ENCODE measurements around the gene HMHB1.
"Not testable (repeated sequence)": the region's sequence is repeated elsewhere in the genome, so short reads cannot be mapped to it uniquely, and the experiment has no call there.

HMHB1 gene

GRCh38 chr5:143790457-143791112 lies 21.4 kb upstream of the HMHB1 start:
- Mint-ChIP-seq H3K4me1 (ENCODE audit: low read depth) (peaks cover 9% of the 10 kb centered on the region), H3K36me3 (ENCODE audit: low read depth) (no peaks in the 10 kb centered on the region), H3K27me3 (ENCODE audit: low read depth) (peaks cover 4% of the 10 kb centered on the region), H3K27ac (no peak overlapping the region), H3K9me3 (no peaks in the 10 kb centered on the region), H3K4me3 (no peak overlapping the region)

DNA sequence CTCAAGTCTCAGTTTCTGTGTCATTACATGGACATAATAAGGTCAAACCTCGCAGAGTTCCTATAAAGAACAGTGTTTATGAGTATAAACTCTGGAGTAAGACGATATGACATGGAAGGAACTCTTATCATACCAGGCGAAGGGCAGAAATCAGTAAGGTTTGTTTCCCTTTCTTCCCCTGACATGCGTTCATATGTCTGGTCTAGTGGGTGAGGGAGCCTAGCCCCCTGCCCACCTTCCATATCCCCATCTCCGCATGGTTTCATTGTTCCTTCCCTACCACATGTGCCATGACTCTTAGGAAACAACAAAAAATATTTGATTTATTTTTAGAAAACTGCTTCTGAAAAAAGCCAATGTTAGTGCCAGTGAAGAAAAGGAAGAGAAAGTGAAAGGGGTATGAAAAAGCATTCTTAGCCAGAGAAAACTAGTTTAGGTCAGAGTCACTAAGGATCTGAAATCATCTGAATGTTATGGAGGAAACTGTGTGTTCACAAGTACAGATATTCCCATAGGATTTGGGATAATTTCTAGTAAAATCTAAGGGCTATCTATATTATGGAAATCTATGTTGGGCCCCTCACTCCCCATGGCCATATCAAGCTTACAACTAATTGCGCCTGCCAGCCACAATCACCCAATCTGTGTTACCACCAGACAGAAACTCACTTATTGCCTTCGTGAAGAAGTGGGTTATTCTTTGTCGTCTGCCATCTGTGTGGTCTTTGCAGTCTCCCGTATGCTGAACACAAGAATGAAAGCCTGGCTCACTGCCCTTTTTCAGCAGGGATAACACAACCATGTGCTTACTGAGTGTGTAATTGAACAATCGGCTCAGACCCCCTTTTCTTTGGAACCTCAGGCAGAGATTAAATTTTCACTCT lies 19.9 kb upstream of the HMHB1 start:
- peak overlapping the region; percentile 64 for H3K4me3 Mint-ChIP-seq
- no peaks in the 10 kb centered on the region for H3K36me3 Mint-ChIP-seq (ENCODE audit: low read depth)
- H3K4me1 Mint-ChIP-seq (ENCODE audit: low read depth) = peaks cover 9% of the 10 kb centered on the region
- H3K27ac Mint-ChIP-seq = no peak overlapping the region
- no peaks in the 10 kb centered on the region for H3K9me3 Mint-ChIP-seq
- peaks cover 4% of the 10 kb centered on the region for H3K27me3 Mint-ChIP-seq (ENCODE audit: low read depth)

DNA sequence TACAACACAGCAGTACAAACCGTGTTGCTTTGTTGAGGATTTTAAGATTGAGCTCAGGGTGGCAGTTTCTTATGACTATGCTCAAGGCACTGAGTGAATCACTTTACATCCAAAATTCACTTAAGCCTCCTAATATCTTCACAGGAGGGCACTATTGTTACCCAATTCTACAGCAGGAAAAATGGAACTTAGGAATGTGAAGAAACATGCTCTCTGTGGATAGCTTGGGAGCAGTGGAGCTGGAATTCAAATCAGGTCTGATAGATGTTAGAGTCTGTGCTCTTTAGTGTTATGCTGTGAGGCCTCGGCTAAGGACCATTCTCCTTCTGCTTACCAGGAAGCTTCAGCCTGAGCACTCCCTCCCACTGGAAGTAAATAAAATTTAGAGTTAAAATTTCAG lies 18.7 kb upstream of the HMHB1 start:
- H3K4me1 Mint-ChIP-seq (ENCODE audit: low read depth) = peaks cover 9% of the 10 kb centered on the region
- no peak overlapping the region for H3K4me3 Mint-ChIP-seq
- peaks cover 4% of the 10 kb centered on the region for H3K27me3 Mint-ChIP-seq (ENCODE audit: low read depth)
- no peaks in the 10 kb centered on the region for H3K36me3 Mint-ChIP-seq (ENCODE audit: low read depth)
- no peaks in the 10 kb centered on the region for H3K9me3 Mint-ChIP-seq
- no peak overlapping the region for H3K27ac Mint-ChIP-seq

- H3K36me3 Mint-ChIP-seq (ENCODE audit: low read depth) = no peaks in the 10 kb centered on the region
- no peak overlapping the region for H3K27ac Mint-ChIP-seq
- H3K4me3 Mint-ChIP-seq = no peak overlapping the region
- H3K9me3 Mint-ChIP-seq = no peaks in the 10 kb centered on the region
- peaks cover 11% of the 10 kb centered on the region for H3K4me1 Mint-ChIP-seq (ENCODE audit: low read depth)
- H3K27me3 Mint-ChIP-seq (ENCODE audit: low read depth) = peaks cover 4% of the 10 kb centered on the region
Observed at GRCh38 chr5:143796125-143796524, 15.8 kb upstream of the HMHB1 start.

- Mint-ChIP-seq H3K27me3 (ENCODE audit: low read depth) (peaks cover 4% of the 10 kb centered on the region), H3K36me3 (ENCODE audit: low read depth) (no peaks in the 10 kb centered on the region), H3K4me1 (ENCODE audit: low read depth) (peaks cover 10% of the 10 kb centered on the region), H3K9me3 (no peaks in the 10 kb centered on the region), H3K4me3 (no peak overlapping the region), H3K27ac (no peak overlapping the region)
Observed at GRCh38 chr5:143796753-143797152, 15.2 kb upstream of the HMHB1 start.

DNA sequence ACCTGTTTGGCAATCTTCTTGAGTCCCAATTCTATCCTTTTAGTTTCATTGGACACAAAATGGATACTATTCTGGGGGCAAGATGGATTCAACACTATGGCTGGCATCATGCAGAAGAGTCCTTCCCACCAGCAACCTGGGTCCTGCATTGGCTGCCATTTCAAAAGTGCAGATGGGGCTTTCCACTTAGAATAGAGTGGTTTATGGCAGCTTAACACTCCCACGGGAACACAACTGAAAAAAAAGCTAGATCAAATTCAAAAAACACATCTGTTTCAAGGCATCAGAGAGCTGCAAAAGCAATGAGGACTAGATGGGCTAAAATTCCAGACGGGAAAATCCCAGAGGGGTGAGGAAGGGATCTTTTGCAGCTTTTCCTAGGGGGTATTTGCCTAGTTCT lies 11.2 kb upstream of the HMHB1 start:
- no peak overlapping the region for H3K27ac Mint-ChIP-seq
- H3K36me3 Mint-ChIP-seq (ENCODE audit: low read depth) = no peaks in the 10 kb centered on the region
- H3K27me3 Mint-ChIP-seq (ENCODE audit: low read depth) = peaks cover 4% of the 10 kb centered on the region
- peaks cover 2% of the 10 kb centered on the region for H3K4me1 Mint-ChIP-seq (ENCODE audit: low read depth)
- no peak overlapping the region for H3K4me3 Mint-ChIP-seq
- no peaks in the 10 kb centered on the region for H3K9me3 Mint-ChIP-seq

GRCh38 chr5:143801252-143801939 lies 10.6 kb upstream of the HMHB1 start:
- Mint-ChIP-seq H3K4me1 (ENCODE audit: low read depth) (peaks cover 2% of the 10 kb centered on the region), H3K9me3 (no peaks in the 10 kb centered on the region), H3K27ac (no peak overlapping the region), H3K4me3 (no peak overlapping the region), H3K36me3 (ENCODE audit: low read depth) (no peaks in the 10 kb centered on the region), H3K27me3 (ENCODE audit: low read depth) (peaks cover 4% of the 10 kb centered on the region)

GRCh38 chr5:143805861-143806260 lies 6.1 kb upstream of the HMHB1 start:
- no peak overlapping the region for H3K27ac Mint-ChIP-seq
- peaks cover 6% of the 10 kb centered on the region for H3K4me1 Mint-ChIP-seq (ENCODE audit: low read depth)
- no peaks in the 10 kb centered on the region for H3K36me3 Mint-ChIP-seq (ENCODE audit: low read depth)
- H3K27me3 Mint-ChIP-seq (ENCODE audit: low read depth) = peaks cover 4% of the 10 kb centered on the region
- no peaks in the 10 kb centered on the region for H3K9me3 Mint-ChIP-seq
- H3K4me3 Mint-ChIP-seq = no peak overlapping the region

- Mint-ChIP-seq H3K27ac (peak overlapping the region; percentile 22), H3K4me3 (no peak overlapping the region)
Observed at GRCh38 chr5:143806579-143806978, 5.4 kb upstream of the HMHB1 start.

DNA sequence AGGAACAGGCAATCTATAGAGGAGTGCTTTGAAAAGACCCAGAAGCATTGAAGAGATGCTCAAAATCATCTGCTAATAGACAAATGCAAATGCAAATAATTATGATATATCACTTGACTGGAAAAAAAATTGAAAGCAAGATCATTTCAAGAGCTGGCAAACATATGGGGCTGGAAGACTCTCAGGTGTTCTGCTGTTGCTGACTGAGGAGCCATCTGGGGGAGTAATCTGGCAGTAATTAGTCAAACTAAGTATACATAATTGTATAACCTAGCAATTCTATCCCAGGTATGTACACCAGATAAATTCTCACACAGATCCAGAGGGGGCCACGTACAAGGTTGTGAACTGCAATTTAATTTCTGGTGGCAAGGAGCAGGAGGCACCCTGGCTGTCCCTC lies 4.6 kb upstream of the HMHB1 start:
- Mint-ChIP-seq H3K9me3 (no peaks in the 10 kb centered on the region), H3K27ac (no peak overlapping the region), H3K36me3 (ENCODE audit: low read depth) (no peaks in the 10 kb centered on the region), H3K4me3 (no peak overlapping the region), H3K4me1 (ENCODE audit: low read depth) (peaks cover 19% of the 10 kb centered on the region), H3K27me3 (ENCODE audit: low read depth) (peaks cover 4% of the 10 kb centered on the region)

More at GRCh38 chr5:143806579-143806978, 5.4 kb upstream of the HMHB1 start:
- no peaks in the 10 kb centered on the region for H3K36me3 Mint-ChIP-seq (ENCODE audit: low read depth)
- peaks cover 11% of the 10 kb centered on the region for H3K4me1 Mint-ChIP-seq (ENCODE audit: low read depth)
- H3K9me3 Mint-ChIP-seq = no peaks in the 10 kb centered on the region
- peaks cover 4% of the 10 kb centered on the region for H3K27me3 Mint-ChIP-seq (ENCODE audit: low read depth)

- not testable (repeated sequence) for H3K9me3 Mint-ChIP-seq; H3K27ac Mint-ChIP-seq; H3K4me3 Mint-ChIP-seq; H3K36me3 Mint-ChIP-seq (ENCODE audit: low read depth)
- Mint-ChIP-seq H3K27me3 (ENCODE audit: low read depth) (peaks cover 14% of the 10 kb centered on the region), H3K4me1 (ENCODE audit: low read depth) (peaks cover 17% of the 10 kb centered on the region)
Observed at GRCh38 chr5:143816370-143816769, 4.4 kb downstream of the HMHB1 start.

GRCh38 chr5:143819716-143820115 lies 7.8 kb downstream of the HMHB1 start:
- Mint-ChIP-seq H3K36me3 (ENCODE audit: low read depth) (peaks cover 4% of the 10 kb centered on the region), H3K27me3 (ENCODE audit: low read depth) (peaks cover 14% of the 10 kb centered on the region)

DNA sequence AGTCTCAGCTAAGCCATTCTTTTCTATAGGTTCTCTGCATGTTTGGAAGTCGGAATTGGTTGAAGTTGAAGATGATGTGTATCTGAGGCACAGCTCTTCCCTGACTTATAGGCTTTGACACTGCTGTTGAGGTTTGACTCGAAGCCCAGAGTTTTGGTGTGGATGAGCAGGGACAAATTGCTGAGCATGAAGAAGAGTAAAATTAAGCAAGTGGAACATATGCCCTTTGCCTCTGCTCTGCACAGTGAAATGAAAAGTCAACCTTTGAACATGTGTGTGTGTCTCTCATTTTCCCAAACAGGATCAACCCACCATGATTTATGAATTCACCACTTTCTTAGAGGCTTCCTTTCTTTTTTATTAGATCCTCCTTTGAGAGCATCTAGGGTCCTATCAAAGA lies 8.5 kb downstream of the HMHB1 start:
- Mint-ChIP-seq H3K27me3 (ENCODE audit: low read depth) (peaks cover 14% of the 10 kb centered on the region), H3K36me3 (ENCODE audit: low read depth) (peaks cover 3% of the 10 kb centered on the region), H3K9me3 (peaks cover 8% of the 10 kb centered on the region), H3K4me3 (no peak overlapping the region), H3K27ac (no peak overlapping the region), H3K4me1 (ENCODE audit: low read depth) (no peaks in the 10 kb centered on the region)

More at GRCh38 chr5:143819716-143820115, 7.8 kb downstream of the HMHB1 start:
- Mint-ChIP-seq H3K27ac (no peak overlapping the region), H3K9me3 (peaks cover 8% of the 10 kb centered on the region), H3K4me1 (ENCODE audit: low read depth) (no peaks in the 10 kb centered on the region), H3K4me3 (no peak overlapping the region)

- H3K36me3 Mint-ChIP-seq (ENCODE audit: low read depth) = no peaks in the 10 kb centered on the region
- no peak overlapping the region for H3K4me3 Mint-ChIP-seq
- no peaks in the 10 kb centered on the region for H3K9me3 Mint-ChIP-seq
- peaks cover 17% of the 10 kb centered on the region for H3K4me1 Mint-ChIP-seq (ENCODE audit: low read depth)
- no peaks in the 10 kb centered on the region for H3K27me3 Mint-ChIP-seq (ENCODE audit: low read depth)
- H3K27ac Mint-ChIP-seq = no peak overlapping the region
Observed at GRCh38 chr5:143824851-143825720, 13.1 kb downstream of the HMHB1 start.
